Midbrain (tissue), 1 donor: ENCODE measurements around the gene ZFAND5.

ENCODE experiments used
- DNase-seq: peaks from one replicate; lab custom pipeline; 2025; lab: John Stamatoyannopoulos, UW

ZFAND5 gene

DNA sequence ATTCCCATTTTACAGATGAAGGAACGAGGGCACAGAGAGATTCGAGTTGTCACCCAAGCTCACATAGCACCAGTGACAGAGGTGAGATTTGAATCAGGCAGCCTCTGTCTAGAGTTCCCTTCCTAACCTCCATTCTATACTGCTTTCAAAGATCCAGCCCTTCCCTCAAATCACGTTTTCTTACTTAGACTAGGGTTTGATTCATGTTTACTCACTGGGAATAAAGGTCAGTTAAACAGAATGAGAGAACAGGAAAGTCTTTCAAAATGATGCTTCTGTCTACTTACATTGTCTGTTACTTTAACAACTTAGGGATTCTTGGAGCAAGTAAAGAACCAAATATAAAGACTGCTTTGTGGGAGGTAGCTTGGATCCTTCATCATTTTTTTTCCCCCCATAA, 40.0 kb downstream of the ZFAND5 start:
- no peak for DNase-seq

GRCh38 chr9:72322678-72323077, 42.3 kb downstream of the ZFAND5 start:
- no peak for DNase-seq

- no peak for DNase-seq
Observed at GRCh38 chr9:72322259-72322658, 42.7 kb downstream of the ZFAND5 start.

GRCh38 chr9:72315510-72316311, 49.3 kb downstream of the ZFAND5 start:
- peak; percentile 61 for DNase-seq

- DNase-seq: peak; percentile 72
Observed at GRCh38 chr9:72315089-72315509, 49.9 kb downstream of the ZFAND5 start.

- no peak for DNase-seq
Observed at GRCh38 chr9:72313507-72313906, 51.5 kb downstream of the ZFAND5 start.

- no peak for DNase-seq
Observed at GRCh38 chr9:72312386-72312987, 52.5 kb downstream of the ZFAND5 start.

- DNase-seq: no peak
Observed at GRCh38 chr9:72309364-72310133, 55.5 kb downstream of the ZFAND5 start.

DNA sequence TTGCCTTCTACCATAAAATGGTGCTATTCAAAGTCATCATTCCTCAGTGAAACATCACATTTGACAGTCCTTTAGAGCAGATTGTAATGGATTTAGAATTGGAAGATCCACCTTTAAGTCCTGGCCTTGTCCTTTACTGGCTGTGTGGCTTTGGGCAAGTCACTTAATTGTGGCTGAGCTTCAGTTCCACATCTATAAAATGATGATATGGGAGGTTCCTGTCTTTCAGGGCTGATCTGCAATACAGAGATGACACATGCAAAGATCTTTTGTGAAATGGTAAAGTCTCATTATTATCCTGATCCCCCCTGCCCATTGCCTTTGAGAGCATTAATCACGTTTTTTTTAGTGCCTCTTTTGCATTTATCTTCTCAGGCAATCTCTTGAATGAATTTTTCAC, 58.2 kb downstream of the ZFAND5 start:
- DNase-seq: no peak

DNA sequence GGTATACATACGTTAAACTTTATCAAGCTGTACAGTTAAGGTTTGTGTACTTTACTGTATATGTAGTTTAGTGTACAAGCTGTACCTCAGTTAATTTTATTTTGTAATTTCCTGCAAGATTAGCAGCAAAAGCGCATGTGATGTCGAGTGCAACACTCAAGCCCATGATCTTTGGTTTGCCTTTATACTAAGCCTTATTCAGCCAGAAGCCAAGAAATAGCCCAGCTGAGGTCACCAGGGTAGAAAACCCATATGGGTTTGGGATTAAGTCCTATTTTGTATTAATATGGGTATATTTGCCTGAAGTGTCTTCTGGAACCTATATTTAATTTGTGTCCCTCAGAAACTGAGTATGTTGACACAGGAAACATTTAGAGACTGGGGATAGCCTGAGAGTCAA, 59.3 kb downstream of the ZFAND5 start:
- DNase-seq: no peak

- peak; percentile 48 for DNase-seq
Observed at GRCh38 chr9:72305102-72305546, 59.9 kb downstream of the ZFAND5 start.

DNA sequence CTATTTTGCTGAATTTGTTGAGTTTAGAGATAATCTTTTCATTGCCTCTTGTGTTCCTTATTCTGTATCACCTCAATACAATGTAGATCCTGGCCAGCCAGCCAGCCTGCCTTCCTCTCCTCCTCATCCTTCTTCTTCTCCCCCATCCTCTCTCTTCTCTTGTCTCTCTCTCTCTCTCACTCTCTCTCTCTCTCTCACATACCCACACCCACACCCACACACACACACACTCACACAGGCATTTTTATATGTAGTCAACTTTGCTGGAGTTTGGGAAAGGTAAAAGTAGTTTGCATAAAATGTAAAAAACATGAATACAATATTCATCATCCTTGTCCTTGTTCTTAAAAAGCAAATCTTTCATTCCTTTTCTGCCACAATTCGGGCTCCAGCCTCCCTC, 60.5 kb downstream of the ZFAND5 start:
- DNase-seq: no peak
